Testis (tissue), 5 donors: ENCODE results near the gene HEMK1. TPM values are rescaled to one million over a fixed set of nuclear protein-coding genes. Genes with fewer than 3 reads are reported as not detected.

Experiments used
- DNase-seq: peaks from one replicate; pipeline ENCODE4 v3.0.0-alpha.2; 2019
- H3K27ac ChIP-seq, 2 donors: fragments of 200-600 bp; sonication (generic); one replicate each; pipeline ENCODE4 v1.5.1; 2019
- H3K27me3 ChIP-seq: fragments of 200-600 bp; sonication (generic); one replicate; pipeline ENCODE4 v1.5.1; 2019
- H3K36me3 ChIP-seq: fragments of 200-600 bp; sonication (generic); one replicate; pipeline ENCODE4 v1.5.1; 2017; ENCODE audit warnings: low read depth; ENCODE audit errors: missing control alignments
- H3K4me1 ChIP-seq: fragments of 200-600 bp; sonication (generic); one replicate; pipeline ENCODE4 v1.5.1; 2019
- H3K4me3 ChIP-seq, 2 donors: fragments of 200-600 bp; sonication (generic); one replicate each; pipeline ENCODE4 v1.5.1; 2017 to 2019
- H3K9me3 ChIP-seq: fragments of 200-600 bp; sonication (generic); one replicate; pipeline ENCODE4 v1.5.1; 2017
- POLR2A ChIP-seq: fragments of 450-650 bp; IDR thresholded peaks from one replicate; pipeline ENCODE4 v1.6.1; 2017; ENCODE audit warnings: antibody characterized with exemption, mild to moderate bottlenecking, moderate library complexity
- WGBS, 2 donors: methylation state at CpG; one replicate each; pipeline ENCODE4 v1.1.5; 2018; 5-methylcytosine and 5-hydroxymethylcytosine counted together
- intact Hi-C: fragments of 100-400 bp; cut with DNase I; formaldehyde crosslinking; loops from one replicate; pipeline ENCODE4 v1.15.1; 2023; ENCODE audit warnings: low total_unique reads
- long read RNA-seq, 2 donors: transcript quantifications; one replicate each; lab custom pipeline, GENCODE V29; 2026
- polyA plus RNA-seq: library from polyadenylated mRNA; stranded (reverse); fragments of 350-450 nt; fragmentation: Illumina TruSeq; extraction: RNeasy Lipid Tissue Mini Kit (QIAGEN cat#74804); gene quantifications from one replicate; pipeline ENCODE4 v1.2.3, GENCODE V29; 2014; ENCODE audit warnings: low read depth, low replicate concordance; ENCODE audit not compliant: insufficient read depth
- total RNA-seq, 2 donors: library from RNA; depleted of rRNA; stranded (reverse); fragments of >200 nt; gene quantifications; one replicate each; pipeline ENCODE4 v1.2.3, GENCODE V29; 2016
- TF ChIP-seq, protein P1 (sequence below), 3 experiments: fragments of 450-650 bp in 2 of 3; fragments of 200-600 bp in 1 of 3; sonication (generic) in 1 of 3; IDR thresholded peaks; one replicate each; pipeline ENCODE4 v1.5.1; 2016 to 2019; ENCODE audit warnings: antibody characterized with exemption in 3 of 3, mild to moderate bottlenecking in 2 of 3, moderate library complexity in 1 of 3

Gene HEMK1, protein sequence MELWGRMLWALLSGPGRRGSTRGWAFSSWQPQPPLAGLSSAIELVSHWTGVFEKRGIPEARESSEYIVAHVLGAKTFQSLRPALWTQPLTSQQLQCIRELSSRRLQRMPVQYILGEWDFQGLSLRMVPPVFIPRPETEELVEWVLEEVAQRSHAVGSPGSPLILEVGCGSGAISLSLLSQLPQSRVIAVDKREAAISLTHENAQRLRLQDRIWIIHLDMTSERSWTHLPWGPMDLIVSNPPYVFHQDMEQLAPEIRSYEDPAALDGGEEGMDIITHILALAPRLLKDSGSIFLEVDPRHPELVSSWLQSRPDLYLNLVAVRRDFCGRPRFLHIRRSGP
- total RNA-seq (10 to 100 TPM; 12.8 to 13.1 TPM), polyA plus RNA-seq (25.7 TPM)
- long read RNA-seq, donor 1, partial matches to known transcripts, result 0 of 1 reads
- long read RNA-seq, donor 1, other reads (novel, unspliced or antisense), result 0 of 1 reads
- long read RNA-seq, donor 2, full-length matches to known transcripts, result 2 of 2 reads
- long read RNA-seq, donor 2, partial matches to known transcripts, result 0 of 2 reads
- long read RNA-seq, donor 2, other reads (novel, unspliced or antisense), result 0 of 2 reads

DNA sequence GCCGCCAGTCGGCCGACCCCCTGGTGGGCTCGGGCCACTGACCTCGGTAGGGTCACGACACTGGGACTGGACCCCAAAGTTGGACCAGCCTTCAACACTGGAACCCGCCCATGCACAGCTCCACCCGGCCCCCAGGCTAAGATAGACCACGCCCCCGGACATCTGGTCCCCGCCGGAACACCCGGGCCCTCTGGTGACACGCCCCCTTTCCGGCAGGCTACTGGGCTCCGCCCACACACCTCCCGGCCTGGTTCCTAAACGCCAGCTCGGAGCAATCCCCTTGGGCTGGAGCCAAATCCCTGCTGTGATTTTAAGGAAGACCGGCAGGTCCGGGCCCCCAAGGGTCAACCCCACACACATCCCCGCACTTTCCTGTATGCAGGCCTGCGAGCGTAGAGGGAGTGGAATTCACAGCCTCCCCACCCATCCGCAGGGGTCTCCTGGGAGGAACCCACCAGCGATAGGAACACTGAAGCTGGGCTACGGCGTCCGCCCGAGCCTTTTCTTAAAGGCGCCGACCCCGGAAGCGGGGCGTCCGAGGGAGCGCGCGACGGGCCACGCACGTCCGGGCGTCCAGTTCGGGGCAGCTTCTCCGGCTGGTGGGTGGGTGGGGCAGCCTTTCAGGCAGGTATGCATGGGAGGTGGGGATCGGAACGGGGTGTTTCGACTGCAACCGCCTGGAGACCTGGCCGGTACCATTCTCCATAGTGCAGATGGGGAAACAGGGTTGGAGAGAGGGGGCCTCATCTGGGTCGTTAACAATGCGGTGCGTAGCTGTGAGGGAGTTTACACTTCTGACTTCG is at the start of gene HEMK1:
Gene HEMK1 (plus strand): TSS at position 576 of the 803 bp plus-strand sequence. CDS start 1,583 bp downstream, outside the sequence.
- 0% methylated on average over 26 to 55 of the region's 55 CpGs for WGBS, 2 donors
- TF ChIP-seq, protein P1, sequence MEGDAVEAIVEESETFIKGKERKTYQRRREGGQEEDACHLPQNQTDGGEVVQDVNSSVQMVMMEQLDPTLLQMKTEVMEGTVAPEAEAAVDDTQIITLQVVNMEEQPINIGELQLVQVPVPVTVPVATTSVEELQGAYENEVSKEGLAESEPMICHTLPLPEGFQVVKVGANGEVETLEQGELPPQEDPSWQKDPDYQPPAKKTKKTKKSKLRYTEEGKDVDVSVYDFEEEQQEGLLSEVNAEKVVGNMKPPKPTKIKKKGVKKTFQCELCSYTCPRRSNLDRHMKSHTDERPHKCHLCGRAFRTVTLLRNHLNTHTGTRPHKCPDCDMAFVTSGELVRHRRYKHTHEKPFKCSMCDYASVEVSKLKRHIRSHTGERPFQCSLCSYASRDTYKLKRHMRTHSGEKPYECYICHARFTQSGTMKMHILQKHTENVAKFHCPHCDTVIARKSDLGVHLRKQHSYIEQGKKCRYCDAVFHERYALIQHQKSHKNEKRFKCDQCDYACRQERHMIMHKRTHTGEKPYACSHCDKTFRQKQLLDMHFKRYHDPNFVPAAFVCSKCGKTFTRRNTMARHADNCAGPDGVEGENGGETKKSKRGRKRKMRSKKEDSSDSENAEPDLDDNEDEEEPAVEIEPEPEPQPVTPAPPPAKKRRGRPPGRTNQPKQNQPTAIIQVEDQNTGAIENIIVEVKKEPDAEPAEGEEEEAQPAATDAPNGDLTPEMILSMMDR (IDR thresholded peaks at IDR 0.05), result no peak
- TF ChIP-seq POLR2A, result no peak
- no peaks in the 10 kb centered on the region for H3K27me3 ChIP-seq
- peak within 1 kb of the TSS; percentile 71 to 84 for H3K27ac ChIP-seq
- peak; percentile 98 for DNase-seq
- peaks cover 14% of the 10 kb centered on the region for H3K4me1 ChIP-seq
- intact Hi-C loops, result no loop called here
- H3K4me3 ChIP-seq, result peak within 1 kb of the TSS; percentile 58 to 79
- no peaks in the 10 kb centered on the region for H3K9me3 ChIP-seq
- H3K36me3 ChIP-seq, result no peaks in the 10 kb centered on the region

DNA sequence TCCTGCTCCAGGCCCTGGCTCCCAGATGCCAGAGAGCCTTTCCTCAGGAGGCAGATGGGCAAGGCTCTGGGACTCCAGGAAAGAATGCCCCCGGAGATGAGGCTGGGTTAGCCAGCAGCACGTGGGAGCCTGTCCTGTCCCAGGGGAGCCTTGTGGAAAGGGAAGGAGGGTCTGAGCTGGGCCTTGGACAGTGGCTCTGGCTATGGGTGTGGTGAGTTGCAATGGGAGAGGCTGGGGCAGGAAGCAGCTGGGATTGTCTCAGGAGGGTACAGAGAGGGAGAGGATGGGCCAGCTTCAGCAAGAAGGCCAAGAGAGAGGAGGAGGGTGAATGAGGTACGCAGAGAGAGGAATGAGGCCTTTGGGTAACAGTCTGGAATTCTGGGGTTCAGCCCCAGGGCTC is 48.5 kb upstream of the HEMK1 start:
- H3K36me3 ChIP-seq, result no peaks in the 10 kb centered on the region
- TF ChIP-seq POLR2A, result no peak
- TF ChIP-seq, protein P1 (IDR thresholded peaks at IDR 0.05), result no peak
- no peaks in the 10 kb centered on the region for H3K9me3 ChIP-seq
- WGBS, 2 donors, result 64 to 71% methylated on average over 3 of the region's 3 CpGs
- no peaks in the 10 kb centered on the region for H3K27me3 ChIP-seq
- H3K27ac ChIP-seq, result no peak overlapping the region
- H3K4me1 ChIP-seq, result peaks cover 12% of the 10 kb centered on the region
- no peak for DNase-seq
- intact Hi-C loops, result no loop called here
- H3K4me3 ChIP-seq, result no peak overlapping the region

DNA sequence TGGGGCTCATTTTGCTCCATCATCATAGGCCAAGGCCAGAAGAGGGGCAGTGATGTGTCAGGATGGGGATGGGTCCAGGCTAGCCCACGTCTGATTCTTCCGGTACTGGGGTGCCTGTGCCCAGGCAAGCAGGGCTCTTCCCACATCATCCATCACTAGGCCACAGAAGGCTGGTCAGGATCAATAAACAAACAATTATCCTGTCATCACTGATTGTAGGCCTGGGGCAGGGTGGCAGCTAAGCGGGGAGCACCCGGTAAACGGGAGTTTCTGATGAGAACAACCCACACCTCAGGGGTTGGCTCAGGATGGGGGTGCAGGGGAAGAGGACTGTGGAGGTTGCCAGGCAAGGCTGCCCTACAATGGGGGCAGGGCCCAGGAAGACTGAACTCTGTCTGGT is 47.8 kb upstream of the HEMK1 start:
- WGBS, 2 donors, result 84 to 93% methylated on average over 3 to 5 of the region's 5 CpGs
- no peak overlapping the region for H3K27ac ChIP-seq
- H3K27me3 ChIP-seq, result no peaks in the 10 kb centered on the region
- intact Hi-C loops, result no loop called here
- H3K4me3 ChIP-seq, result no peak overlapping the region
- no peaks in the 10 kb centered on the region for H3K9me3 ChIP-seq
- TF ChIP-seq, protein P1 (IDR thresholded peaks at IDR 0.05), result no peak
- no peak for TF ChIP-seq POLR2A
- peaks cover 5% of the 10 kb centered on the region for H3K4me1 ChIP-seq
- no peak for DNase-seq
- H3K36me3 ChIP-seq, result no peaks in the 10 kb centered on the region

DNA sequence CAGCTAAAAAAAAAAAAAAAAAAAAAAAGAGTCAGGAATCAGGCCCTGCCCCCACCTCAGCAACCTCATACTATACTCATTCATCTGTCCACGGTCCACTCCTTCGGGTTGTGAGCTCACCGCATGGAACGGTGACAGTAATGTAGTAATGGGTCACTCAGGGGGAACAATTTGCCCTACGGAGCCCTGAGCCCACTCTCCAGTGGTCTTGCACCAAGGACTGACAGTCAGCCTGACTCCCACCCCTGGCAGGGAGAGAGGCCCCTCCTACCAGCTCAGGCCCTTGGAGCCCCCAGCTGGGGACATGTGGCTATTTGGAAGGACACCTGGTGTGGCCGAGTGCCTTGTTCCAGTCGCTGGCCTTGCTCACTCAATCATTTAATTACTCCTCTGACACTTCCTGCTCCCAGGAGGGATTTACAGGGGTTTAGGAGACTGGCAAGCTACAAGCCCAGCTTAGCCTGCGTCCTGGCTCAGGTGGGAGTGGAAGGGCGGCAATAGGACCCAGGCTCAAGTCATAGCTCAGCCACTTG is 46.0 kb upstream of the HEMK1 start:
- no peaks in the 10 kb centered on the region for H3K36me3 ChIP-seq
- no peaks in the 10 kb centered on the region for H3K4me1 ChIP-seq
- TF ChIP-seq, protein P1 (IDR thresholded peaks at IDR 0.05), result no peak
- TF ChIP-seq POLR2A, result no peak
- no peak overlapping the region for H3K4me3 ChIP-seq
- 81 to 92% methylated on average over 6 to 9 of the region's 9 CpGs for WGBS, 2 donors
- H3K27ac ChIP-seq, result no peak overlapping the region
- H3K27me3 ChIP-seq, result no peaks in the 10 kb centered on the region
- H3K9me3 ChIP-seq, result no peaks in the 10 kb centered on the region
- DNase-seq, result no peak
- intact Hi-C loops, result no loop called here
